SK-N-SH treated with all-trans-retinoic acid at 6 μM for 48 hours (cell line): ENCODE results near the gene ANKRD34A.

Experiments
- ATAC-seq: fragments of 200-7000 bp; cut with Tn5 transposase; 3 replicates; pipeline ENCODE4 v1.9.1; 2020; ENCODE audit warnings: mild to moderate bottlenecking, moderate library complexity
- ARNTL ChIP-seq: fragments of 450-650 bp; formaldehyde crosslinking; IDR thresholded peaks from 2 replicates; pipeline ENCODE4 v1.5.0; 2020; ENCODE audit warnings: low read depth, mild to moderate bottlenecking, moderate library complexity, borderline replicate concordance
- BACH2 ChIP-seq: fragments of 250-450 bp; sonication (Bioruptor Pico); IDR thresholded peaks from 2 replicates; pipeline ENCODE4 v1.9.0; 2021; ENCODE audit warnings: mild to moderate bottlenecking, borderline replicate concordance
- CREB5 ChIP-seq: fragments of 250-450 bp; sonication (Bioruptor Pico); IDR thresholded peaks from 2 replicates; pipeline ENCODE4 v1.5.1; 2020; ENCODE audit warnings: low read depth, mild to moderate bottlenecking, moderate library complexity
- CSDC2 ChIP-seq: fragments of 250-450 bp; sonication (Bioruptor Pico); IDR thresholded peaks from 2 replicates; pipeline ENCODE4 v1.5.0; 2020; ENCODE audit warnings: mild to moderate bottlenecking, moderate library complexity
- CSRNP3 ChIP-seq: fragments of 250-450 bp; sonication (Bioruptor Pico); IDR thresholded peaks from 2 replicates; pipeline ENCODE4 v1.5.1; 2021; ENCODE audit warnings: mild to moderate bottlenecking, moderate library complexity
- ESRRG ChIP-seq: fragments of 250-450 bp; sonication (Bioruptor Pico); IDR thresholded peaks from 2 replicates; pipeline ENCODE4 v1.6.1; 2021; ENCODE audit warnings: mild to moderate bottlenecking
- ISL1 ChIP-seq: fragments of 250-450 bp; sonication (Bioruptor Pico); IDR thresholded peaks from 2 replicates; pipeline ENCODE4 v2.1.2; 2022; ENCODE audit warnings: mild to moderate bottlenecking, moderate library complexity
- OSR1 ChIP-seq: fragments of 250-450 bp; sonication (Bioruptor Pico); IDR thresholded peaks from 2 replicates; pipeline ENCODE4 v1.8.0; 2022; ENCODE audit warnings: moderate library complexity, mild to moderate bottlenecking, inconsistent platforms
- PPARA ChIP-seq: fragments of 250-450 bp; sonication (Bioruptor Pico); IDR thresholded peaks from 2 replicates; pipeline ENCODE4 v1.5.0; 2020; ENCODE audit warnings: mild to moderate bottlenecking, borderline replicate concordance
- SNAI2 ChIP-seq: fragments of 250-450 bp; sonication (Bioruptor Pico); IDR thresholded peaks from 2 replicates; pipeline ENCODE4 v1.5.0; 2020; ENCODE audit warnings: mild to moderate bottlenecking, moderate library complexity
- TCF4 ChIP-seq: fragments of 250-450 bp; sonication (Bioruptor Pico); IDR thresholded peaks from 2 replicates; pipeline ENCODE4 v1.8.0; 2021; ENCODE audit warnings: mild to moderate bottlenecking, moderate library complexity, borderline replicate concordance
- TOX ChIP-seq: fragments of 250-450 bp; sonication (Bioruptor Pico); IDR thresholded peaks from 2 replicates; pipeline ENCODE4 v1.8.0; 2021; ENCODE audit warnings: mild to moderate bottlenecking, moderate library complexity, borderline replicate concordance
- TSHZ2 ChIP-seq: fragments of 250-450 bp; sonication (Bioruptor Pico); IDR thresholded peaks from 2 replicates; pipeline ENCODE4 v1.5.0; 2020; ENCODE audit warnings: mild to moderate bottlenecking, moderate library complexity
- ZC3H10 ChIP-seq: fragments of 250-450 bp; sonication (Bioruptor Pico); IDR thresholded peaks from 2 replicates; pipeline ENCODE4 v1.5.1; 2021; ENCODE audit warnings: mild to moderate bottlenecking, moderate library complexity
- ZFP30 ChIP-seq: fragments of 450-650 bp; formaldehyde crosslinking; IDR thresholded peaks from 2 replicates; pipeline ENCODE4 v1.5.0; 2022; ENCODE audit warnings: mild to moderate bottlenecking, moderate library complexity
- ZNF565 ChIP-seq: fragments of 450-650 bp; formaldehyde crosslinking; conservative IDR thresholded peaks from 2 replicates; pipeline ENCODE4 v1.5.0; 2020; ENCODE audit warnings: low read depth, mild to moderate bottlenecking, moderate library complexity
- ZNF70 ChIP-seq: fragments of 450-650 bp; formaldehyde crosslinking; IDR thresholded peaks from 2 replicates; pipeline ENCODE4 v1.5.0; 2020; ENCODE audit warnings: mild to moderate bottlenecking, moderate library complexity
- ZNF8 ChIP-seq: fragments of 450-650 bp; formaldehyde crosslinking; IDR thresholded peaks from 2 replicates; pipeline ENCODE4 v1.5.0; 2020; ENCODE audit warnings: mild to moderate bottlenecking, moderate library complexity

ANKRD34A gene

GRCh38 chr1:145959333-145959732 is 5.0 kb downstream of the ANKRD34A start:
- no peak for TF ChIP-seq ZFP30 (CRISPR knock-in tag)
- TF ChIP-seq TOX (CRISPR knock-in tag): no peak
- TF ChIP-seq CSRNP3: no peak
- TF ChIP-seq ISL1: no peak
- no peak for TF ChIP-seq ARNTL
- TF ChIP-seq BACH2: no peak
- TF ChIP-seq CSDC2: no peak
- no peak for TF ChIP-seq ZC3H10 (CRISPR knock-in tag)
- TF ChIP-seq ZNF8 (CRISPR knock-in tag): no peak
- TF ChIP-seq ZNF565: no peak
- no peak for TF ChIP-seq CREB5 (CRISPR knock-in tag)
- TF ChIP-seq SNAI2 (CRISPR knock-in tag): no peak
- no peak for TF ChIP-seq TSHZ2 (CRISPR knock-in tag)
- no peak for TF ChIP-seq PPARA (CRISPR knock-in tag)
- TF ChIP-seq ESRRG (CRISPR knock-in tag): no peak
- no peak for TF ChIP-seq TCF4 (CRISPR knock-in tag)
- no peak for ATAC-seq

- no peak for TF ChIP-seq TOX (CRISPR knock-in tag)
- no peak for TF ChIP-seq CSDC2
- TF ChIP-seq ZNF70 (CRISPR knock-in tag): no peak
- no peak for TF ChIP-seq OSR1
- no peak for TF ChIP-seq ZC3H10 (CRISPR knock-in tag)
- no peak for TF ChIP-seq CREB5 (CRISPR knock-in tag)
- TF ChIP-seq ARNTL: no peak
- TF ChIP-seq CSRNP3: no peak
- no peak for TF ChIP-seq ISL1
- no peak for TF ChIP-seq TSHZ2 (CRISPR knock-in tag)
- no peak for TF ChIP-seq PPARA (CRISPR knock-in tag)
- no peak for TF ChIP-seq SNAI2 (CRISPR knock-in tag)
- no peak for TF ChIP-seq ZFP30 (CRISPR knock-in tag)
- no peak for ATAC-seq
Measured at GRCh38 chr1:145958734-145959133, 5.6 kb downstream of the ANKRD34A start.
